ENCODE results near the gene TMEM63C.

TMEM63C gene

GRCh38 chr14:77249286-77249685, 67.7 kb downstream of the TMEM63C start:
- ChIA-PET CTCF (interaction anchor here (1.6 kb wide), 1 partner anchor 10 kb away, joined by 4 read pairs; no protein-coding TSS in a partner anchor), POLR2A (interaction anchor here (0.6 kb wide), 1 partner anchor 243 kb away, joined by 5 read pairs; no protein-coding TSS in a partner anchor)
- TF ChIP-seq ZNF521 (tag by site-specific recombination; IDR thresholded peaks at IDR 0.05) (no peak), ZFP3 (tag by site-specific recombination; IDR thresholded peaks at IDR 0.05; ENCODE audit: low read depth) (no peak), ZNF174 (tag by site-specific recombination; IDR thresholded peaks at IDR 0.05) (no peak), ZNF140 (tag by site-specific recombination; IDR thresholded peaks at IDR 0.05) (no peak), SETDB1 (IDR thresholded peaks at IDR 0.05; ENCODE audit: insufficient read length, low read length) (no peak), ZNF692 (tag by site-specific recombination; IDR thresholded peaks at IDR 0.05) (no peak), ZBTB21 (tag by site-specific recombination; IDR thresholded peaks at IDR 0.05) (no peak), SP7 (tag by site-specific recombination; IDR thresholded peaks at IDR 0.05) (no peak), ZNF555 (tag by site-specific recombination; conservative IDR thresholded peaks at IDR 0.05) (no peak)
- H3K4me3 ChIP-seq (ENCODE audit: low read depth, low read length): no peak overlapping the region
- peaks cover 0 to 21% of the 10 kb centered on the region in 2 experiments; a peak in 1 of 3 replicates for H3K36me3 ChIP-seq (ENCODE audit: control insufficient read depth in 2 of 2, insufficient read depth in 1 of 2, low read length in 2 of 2)
- H3K27ac ChIP-seq (ENCODE audit: extremely low read depth, low read depth, low read length): no peak overlapping the region
- no peaks in the 10 kb centered on the region for H3K4me1 ChIP-seq (ENCODE audit: control insufficient read depth, insufficient read depth, low read length)
- H3K9me3 ChIP-seq (ENCODE audit: control insufficient read depth, insufficient read depth, low read depth, low read length): no peaks in the 10 kb centered on the region

GRCh38 chr14:77250927-77251326, 69.3 kb downstream of the TMEM63C start:
- Histone ChIP-seq H3K4me3 (ENCODE audit: low read depth, low read length) (no peak overlapping the region), H3K9me3 (ENCODE audit: control insufficient read depth, insufficient read depth, low read depth, low read length) (no peaks in the 10 kb centered on the region), H3K4me1 (ENCODE audit: control insufficient read depth, insufficient read depth, low read length) (no peaks in the 10 kb centered on the region), H3K27ac (ENCODE audit: extremely low read depth, low read depth, low read length) (no peak overlapping the region), H3K36me3 (ENCODE audit: control insufficient read depth in 2 of 2, insufficient read depth in 1 of 2, low read length in 2 of 2) (peaks cover 0 to 19% of the 10 kb centered on the region in 2 experiments; a peak in 1 of 3 replicates)
- ChIA-PET CTCF (interaction anchor here (1.6 kb wide), 1 partner anchor 12 kb away, joined by 4 read pairs; no protein-coding TSS in a partner anchor), POLR2A (no interaction called here)
- TF ChIP-seq BCL11A (tag by site-specific recombination; IDR thresholded peaks at IDR 0.05; ENCODE audit: low read depth) (no peak), ZNF707 (tag by site-specific recombination; IDR thresholded peaks at IDR 0.05) (no peak), HIC1 (tag by site-specific recombination; IDR thresholded peaks at IDR 0.05) (no peak), SCRT1 (tag by site-specific recombination; IDR thresholded peaks at IDR 0.05; ENCODE audit: borderline replicate concordance) (no peak), ZNF660 (tag by site-specific recombination; IDR thresholded peaks at IDR 0.05) (no peak), ZNF214 (tag by site-specific recombination; IDR thresholded peaks at IDR 0.05; ENCODE audit: borderline replicate concordance) (no peak), PBX3 (CRISPR knock-in tag; IDR thresholded peaks at IDR 0.05) (no peak), ZNF223 (tag by site-specific recombination; IDR thresholded peaks at IDR 0.05) (no peak), ZNF654 (tag by site-specific recombination; IDR thresholded peaks at IDR 0.05; ENCODE audit: low read depth) (no peak), GLI4 (tag by site-specific recombination; IDR thresholded peaks at IDR 0.05) (no peak)
